GM18858 (cell line): ENCODE results near the gene GATD1.

Source experiments
- ATAC-seq: cut with Tn5 transposase; IDR thresholded peaks from one replicate; pipeline ENCODE4 v1.9.1; 2021; ENCODE audit not compliant: unreplicated experiment

The GATD1 gene

DNA sequence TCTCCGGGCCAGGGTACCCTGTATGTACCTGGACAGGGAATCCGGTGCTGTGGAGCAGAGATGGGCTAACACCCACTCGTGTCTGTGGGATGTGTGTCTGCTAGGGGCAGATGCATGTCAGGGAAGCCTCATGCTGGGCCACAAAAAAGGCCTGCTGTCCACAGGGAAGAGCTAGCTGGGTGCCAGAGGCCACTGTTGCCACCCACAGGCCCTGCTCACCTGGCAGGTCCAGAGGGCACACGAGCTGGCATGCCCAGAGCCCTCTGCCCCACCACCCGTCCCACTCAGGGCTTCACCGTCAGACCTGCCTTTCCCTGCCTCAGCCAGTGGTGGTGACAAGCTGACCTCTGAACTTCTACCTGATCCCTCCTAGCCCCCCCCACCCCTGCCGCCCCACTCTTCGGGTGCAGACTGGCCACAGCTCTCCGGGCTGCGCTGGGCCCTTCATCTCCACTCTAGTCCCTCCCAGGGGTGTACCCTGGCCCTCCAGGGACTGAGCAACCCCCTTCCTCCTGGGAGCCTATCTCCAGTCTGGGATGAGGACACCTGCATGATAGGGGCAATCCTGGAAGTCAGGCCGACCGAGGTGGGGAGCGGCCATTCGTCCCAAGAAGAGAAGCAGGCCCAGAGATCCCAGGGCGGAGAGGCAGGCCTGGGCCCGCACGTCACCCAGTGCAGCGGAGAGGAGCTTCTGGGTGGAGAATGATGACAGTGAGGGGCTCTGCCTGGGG, 19.4 kb upstream of the GATD1 start:
- no peak for ATAC-seq

DNA sequence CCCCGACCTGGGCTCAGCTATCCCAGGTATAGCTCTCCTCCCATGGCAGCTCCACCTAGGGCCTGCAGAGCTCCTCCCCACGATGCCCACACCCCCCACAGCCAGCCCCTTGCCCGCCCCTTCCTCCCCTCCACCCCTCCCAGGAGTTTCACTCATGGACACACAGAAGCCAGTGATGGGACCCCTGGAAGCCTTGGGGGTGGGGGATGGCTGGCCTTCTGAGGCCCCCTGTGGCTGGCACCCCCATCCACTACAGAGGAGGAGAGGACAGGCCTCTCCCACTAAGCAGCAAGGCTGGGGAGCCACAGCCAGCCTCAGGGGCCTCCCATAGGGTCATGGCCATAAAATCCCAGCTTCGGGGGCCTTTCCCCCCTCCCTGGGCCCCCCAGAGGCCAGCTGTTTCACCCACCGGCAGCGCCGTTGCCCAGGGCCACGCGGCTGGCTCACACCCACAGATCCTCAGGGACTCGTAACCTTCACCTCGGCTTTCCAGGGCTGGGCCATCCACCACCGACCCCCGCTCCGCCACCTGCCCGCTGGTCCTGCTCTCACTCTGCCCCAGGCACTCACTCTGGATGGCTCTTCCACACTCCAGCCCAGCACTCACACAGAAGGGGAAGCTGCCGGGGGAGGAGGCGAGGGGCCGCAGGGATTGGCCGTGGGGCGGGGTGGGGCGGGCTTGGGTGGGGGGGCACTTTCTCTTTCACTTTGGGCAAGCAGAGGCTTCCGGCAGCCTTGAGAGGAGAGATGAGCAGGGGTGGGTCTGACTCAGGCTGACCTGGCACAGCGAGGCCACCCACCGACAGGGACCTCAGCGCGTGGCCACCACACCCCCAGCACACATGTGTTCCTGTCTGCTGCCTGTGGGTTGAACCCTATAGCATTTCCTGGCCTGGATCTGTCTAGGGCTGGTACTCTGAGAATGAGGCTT, 18.6 kb upstream of the GATD1 start:
- ATAC-seq, result no peak

DNA sequence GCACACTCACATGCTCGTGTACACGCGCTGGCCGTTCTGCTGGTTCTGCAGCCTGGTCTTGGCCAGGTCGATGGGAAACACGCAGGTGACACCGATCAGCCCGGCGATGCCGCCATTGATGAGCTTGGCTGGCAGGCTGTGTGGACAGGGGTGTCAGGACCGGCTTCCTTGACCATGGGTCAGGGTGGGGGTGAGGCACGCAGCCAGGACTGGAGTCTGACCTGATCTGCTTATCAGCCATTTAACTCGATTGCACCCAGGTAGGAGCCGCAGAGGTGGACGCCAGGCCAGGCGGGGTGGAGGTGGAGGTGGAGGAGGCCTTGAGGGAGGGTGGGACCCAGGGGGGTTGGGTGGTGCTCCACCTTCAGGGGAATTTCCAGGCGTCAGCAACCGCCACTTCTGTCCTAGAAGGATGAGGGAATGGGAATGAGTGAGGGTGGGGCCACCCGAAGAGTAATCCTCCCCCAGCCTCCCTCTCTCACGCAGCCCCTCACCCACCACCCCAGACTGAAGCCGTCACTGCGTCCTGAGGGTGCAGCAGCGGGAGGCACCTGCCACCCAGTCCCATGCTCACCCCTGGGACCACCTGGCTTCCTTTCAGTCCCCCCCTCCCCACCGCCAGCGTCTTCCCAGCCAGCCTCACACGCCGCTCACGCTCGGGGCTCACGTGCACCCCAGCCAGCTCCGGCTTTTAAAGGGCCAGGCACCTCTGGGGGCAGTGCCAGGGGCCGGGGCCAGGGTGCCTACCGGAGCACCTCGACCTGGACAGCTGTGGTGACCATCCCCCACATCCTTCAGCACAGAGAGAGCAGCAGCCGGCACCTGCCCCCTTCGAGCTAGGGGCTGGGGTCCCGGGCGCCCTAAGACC, 17.7 kb upstream of the GATD1 start:
- ATAC-seq, result no peak

DNA sequence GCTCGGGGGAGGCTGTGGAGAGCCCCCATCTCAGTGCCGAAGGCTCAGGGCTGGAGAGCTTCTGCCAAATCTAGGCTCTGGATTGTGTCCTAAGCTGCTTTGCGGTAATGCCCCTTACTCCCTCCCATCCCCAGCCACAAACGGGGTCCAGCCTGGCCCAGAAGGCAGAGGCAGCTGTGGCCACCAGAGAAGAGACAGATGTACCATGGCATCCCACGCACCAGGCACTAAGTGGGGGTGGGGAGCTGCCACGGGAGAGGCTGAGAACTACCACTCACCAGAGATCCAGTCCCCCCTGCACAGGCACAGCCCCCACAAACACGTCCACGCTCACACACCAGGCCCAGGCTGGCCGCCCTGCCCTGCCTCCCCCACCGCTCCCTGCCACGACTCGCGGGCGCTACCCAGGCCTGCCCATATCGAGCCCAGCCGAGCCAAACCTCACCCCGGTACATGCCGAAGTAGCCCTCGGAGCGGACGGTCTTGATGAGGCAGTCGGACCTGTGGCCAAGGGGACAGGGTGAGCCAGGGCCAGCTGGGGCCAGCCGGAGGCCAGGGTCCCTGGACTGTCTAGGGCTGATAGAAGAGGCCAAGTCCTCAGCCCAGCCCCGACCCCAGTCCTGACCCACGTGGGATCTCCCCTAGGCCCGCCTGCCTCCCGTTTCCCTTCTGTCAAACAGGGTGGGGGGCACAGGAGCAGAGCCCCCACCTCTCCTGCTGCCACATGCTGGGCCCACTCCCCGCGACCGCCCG, 16.9 kb upstream of the GATD1 start:
- ATAC-seq, result no peak

DNA sequence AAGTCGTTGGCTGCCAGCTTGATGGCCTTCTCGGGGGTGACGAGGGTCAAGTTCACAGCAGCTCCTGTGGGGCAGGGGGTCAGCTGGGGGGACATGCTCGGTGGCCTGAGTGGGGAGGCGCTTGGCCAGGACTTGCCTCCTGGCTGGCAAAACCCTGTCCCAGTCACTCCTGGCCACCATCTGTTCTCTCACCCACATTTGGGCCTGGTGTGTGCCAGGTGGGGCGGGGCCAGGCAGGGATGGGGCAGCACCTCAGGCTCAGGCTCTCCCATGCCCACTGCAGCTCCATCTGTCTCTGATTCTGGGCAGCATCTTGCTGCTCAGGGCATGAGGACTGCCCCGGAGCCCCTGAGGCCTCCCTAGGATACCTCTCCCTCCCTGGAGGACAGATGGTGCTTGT, 16.3 kb upstream of the GATD1 start:
- no peak for ATAC-seq

DNA sequence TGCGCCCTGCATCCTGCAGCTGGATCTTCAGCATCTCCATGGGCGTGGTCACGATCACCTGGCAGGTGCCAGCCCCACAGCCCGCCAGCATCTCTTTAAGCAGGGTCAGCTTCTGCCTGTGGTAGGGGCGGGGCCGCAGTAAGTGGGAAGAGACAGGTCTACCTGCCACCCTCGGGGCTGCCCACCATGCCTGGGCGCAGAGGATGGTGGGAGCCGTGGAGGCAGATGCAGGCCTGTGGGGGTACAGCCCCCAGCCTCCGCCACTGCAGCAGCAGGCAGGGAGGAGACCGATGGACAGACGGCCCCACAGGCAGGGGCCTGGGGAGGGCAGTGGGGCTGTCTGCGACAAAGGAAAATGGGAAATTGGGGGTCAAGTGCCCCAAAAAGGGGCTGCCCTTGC, 15.6 kb upstream of the GATD1 start:
- no peak for ATAC-seq

DNA sequence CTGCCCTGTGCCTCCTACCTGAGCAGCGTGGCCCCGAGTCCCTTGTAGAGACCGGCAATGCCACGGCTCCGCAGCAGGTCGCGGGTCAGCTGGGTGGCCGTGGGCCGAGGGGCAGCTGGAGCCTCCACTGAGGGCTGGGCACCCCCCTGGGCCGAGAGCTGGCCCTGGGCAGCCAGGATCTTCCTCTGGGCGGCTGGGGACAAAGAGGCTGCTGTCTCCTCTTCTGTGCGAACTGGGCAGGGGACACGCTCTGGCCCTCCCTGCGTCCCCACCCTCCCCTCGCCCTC, 15.2 kb upstream of the GATD1 start:
- ATAC-seq, result no peak

DNA sequence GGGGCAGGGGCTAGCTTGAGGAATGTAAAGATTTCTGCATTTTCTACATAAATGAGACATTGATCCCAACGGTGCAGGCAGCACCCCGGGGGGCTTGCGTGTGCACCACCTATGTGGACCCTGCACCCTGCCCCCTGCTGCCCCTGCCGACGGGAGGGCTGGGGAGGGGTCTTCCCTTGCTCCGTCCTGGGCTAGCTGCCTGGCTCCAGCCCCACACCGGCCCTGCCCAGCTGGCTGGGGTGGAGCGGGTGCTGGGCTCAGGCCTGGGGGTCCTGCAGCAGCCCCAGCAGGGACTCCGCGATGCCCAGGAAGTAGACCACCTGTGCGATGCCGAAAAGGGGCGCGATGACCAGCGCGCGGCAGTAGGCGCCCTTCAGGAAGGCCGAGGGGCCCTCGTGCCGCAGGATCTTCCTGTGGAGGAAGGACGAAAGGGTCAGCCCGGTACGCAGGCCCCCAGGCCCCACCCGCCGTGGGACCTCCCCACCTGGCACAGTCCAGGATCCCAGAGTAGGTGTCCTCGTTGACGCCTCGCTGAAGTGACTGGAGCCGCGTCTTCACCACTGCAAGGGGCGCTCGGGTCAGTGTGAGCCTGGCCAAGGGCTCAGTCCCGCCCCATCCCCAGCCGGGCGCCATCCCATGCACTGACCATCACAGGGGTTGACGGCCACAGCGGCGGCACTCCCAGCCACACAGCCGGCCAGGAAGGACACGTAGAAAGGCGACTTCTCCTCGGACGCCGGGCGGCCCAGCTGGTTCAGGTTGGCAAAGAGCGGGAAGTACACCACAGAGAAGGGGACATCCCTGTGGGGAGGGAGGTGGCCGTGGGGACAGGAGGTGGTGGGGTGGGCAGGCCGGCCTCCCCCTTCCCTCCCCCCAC, 14.6 kb upstream of the GATD1 start:
- ATAC-seq, result no peak

DNA sequence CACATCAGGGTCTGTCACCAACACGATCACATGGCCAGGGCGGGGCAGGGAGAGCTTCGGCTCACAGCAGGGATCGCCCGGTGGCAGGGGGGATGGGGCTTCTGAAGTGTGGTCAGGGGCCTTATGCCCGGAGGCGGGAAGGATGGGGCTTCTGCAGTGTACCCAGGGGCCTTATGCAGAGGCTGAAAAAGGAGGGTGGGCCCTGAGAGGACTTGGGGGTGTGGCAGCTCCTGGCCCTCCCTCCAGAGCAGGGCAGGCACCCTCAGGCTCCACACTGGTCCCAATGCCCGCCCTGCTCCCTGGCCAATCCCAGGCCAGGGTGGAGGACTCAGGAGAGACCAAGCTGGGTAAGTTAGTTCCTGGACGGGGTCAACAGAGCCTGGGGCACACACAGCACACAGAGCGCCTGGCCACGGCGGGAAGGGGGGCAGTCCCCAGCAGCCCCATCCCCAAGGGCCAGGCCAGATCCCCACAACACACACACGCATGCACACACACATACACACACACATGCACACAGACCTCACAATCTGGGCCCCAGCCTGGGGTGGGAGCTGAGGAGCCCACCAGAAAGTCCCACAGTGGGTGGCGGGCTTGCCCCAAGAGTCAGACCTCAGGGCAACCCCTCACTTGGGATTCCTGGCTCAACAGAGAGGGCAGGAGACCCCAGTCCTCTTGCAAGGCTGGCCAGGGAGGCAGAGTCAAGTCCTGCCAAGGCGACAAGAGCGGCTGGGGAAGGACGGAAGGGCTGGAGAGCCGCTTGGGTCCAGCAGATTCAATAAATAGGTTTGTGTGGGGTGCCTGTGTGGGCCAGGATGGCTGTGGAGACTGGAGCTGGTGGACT, 13.7 kb upstream of the GATD1 start:
- ATAC-seq, result no peak

DNA sequence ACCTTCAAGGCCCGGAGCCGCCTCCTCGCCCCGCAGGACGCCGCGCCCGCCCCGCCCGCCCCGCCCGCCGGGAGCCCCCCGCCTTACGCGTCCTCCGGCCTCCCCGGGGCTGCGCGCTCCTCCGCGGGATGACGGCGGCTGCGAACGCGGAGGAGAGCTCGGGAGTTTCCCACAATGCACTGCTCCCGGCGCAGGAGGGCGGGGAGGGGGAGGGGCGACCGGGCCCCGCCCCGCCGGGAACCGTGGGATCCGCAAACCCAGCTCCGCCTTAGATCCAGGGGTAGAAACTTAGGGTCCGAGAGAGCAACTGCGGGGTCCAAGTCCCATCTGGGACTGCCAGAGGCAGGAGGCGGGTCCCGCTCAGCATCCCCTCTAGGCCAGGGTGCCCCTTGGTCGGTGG, 12.7 kb upstream of the GATD1 start, which contains the start of gene CEND1:
Gene CEND1, minus strand, starts transcription at position 148 of the 400 bp plus-strand sequence. CDS start 1,514 bp downstream, outside the sequence.
- ATAC-seq, result no peak

DNA sequence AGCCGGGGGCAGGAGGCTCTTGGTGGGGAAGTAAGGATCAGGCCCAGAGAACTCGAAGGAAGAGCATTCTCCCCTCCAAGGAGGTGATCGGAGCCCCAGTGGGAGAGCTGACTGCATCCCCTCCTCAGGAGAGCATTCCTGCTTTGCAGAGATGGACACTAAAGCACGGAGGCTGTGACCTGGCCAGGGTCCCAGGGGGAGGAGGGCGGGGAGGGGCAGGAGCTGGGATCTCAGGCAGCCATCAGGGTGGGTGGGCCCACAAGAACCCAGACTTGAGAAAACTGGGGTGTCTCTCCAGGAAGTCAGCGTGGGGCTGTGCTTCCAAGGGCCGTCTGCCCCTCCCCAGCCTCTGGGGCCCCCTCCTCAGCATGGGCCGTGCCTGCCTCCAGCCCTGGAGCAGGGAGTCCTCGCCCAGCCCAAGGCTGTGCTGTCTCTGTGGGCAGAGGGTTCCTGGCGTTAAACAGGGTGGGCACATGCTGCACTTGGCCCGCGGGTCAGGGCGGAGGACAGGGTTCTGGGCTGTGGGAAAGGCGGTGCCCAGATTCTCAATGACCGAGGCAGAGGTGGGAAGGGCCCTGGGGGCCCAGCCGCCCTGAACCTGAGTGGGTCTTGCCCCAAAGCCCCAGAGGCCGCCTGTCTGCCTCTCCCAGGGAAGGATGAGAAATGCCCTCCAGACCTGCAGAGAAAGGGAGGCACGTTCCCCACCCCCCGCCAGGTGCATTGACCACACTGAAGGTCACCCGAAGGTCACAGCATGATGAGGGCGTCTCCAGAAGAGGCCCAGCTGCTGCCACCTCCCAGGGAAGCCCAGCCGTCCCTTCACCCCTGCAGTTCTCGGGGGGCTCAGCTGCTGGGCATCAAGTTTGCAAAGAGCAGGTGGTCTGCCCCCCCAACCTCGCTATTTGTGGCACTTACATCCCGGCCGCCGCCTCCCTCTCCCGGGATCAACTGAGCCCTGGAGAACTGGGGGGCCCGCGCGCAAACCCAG, 12.0 kb upstream of the GATD1 start:
- no peak for ATAC-seq

DNA sequence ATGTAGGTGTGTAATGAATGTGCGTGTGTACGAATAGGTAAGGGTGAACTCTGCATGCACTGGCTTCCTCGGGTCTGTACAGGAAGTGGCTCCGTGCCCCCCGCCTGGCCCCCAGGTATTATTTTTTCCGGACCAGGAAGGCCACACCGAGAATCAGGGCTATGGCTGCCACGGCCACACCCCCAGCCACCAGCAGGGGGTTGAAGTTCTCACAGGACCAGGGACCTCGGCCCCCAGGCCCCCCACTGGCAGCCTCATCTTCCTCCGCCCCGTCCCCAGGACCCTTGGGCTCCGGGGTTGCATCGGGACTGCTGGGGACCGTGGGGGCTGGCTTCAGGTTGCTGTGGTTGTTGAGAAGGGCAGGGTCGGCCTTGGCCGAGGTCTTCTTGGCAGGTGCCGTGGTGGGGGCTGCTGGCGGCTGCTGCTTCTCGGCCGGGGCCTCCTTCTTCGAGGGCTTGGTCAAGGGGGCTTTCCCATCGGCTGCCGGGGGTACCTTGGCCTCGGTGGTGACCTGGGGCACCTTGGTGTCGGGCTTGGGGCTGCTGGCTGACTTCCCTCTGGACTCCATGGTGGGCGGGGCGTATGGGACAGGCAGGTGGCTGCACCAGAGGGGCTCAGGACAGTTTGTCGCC, 10.8 kb upstream of the GATD1 start:
- ATAC-seq, result no peak

DNA sequence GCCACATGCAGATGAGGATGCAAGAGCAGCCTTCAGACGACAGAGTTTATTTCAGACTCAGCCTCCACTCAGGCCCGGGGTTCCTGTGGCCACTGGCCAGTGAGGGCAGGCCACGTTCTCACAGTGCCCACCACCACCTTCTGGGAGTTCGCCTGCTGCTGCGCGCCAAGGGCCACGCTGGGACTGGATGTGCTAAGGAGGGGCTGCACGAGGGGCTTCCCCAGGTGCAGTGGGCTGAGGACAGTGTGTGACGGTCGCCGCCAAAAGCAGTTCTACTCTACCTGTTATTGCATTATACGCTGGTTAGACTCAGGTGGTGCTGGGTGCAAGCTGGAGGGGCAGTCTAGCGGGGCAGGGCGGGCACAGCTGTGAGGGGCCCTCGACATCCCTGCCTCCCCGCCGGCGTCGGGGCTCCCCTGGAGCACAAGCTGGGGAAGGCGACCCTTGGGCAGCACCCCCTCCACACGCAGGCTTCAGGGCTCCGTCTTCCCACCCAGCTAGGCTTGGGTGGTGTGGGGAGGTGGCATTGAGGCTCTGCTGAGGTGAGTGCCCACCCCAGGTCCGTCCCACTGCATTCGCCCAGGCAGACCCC, 9.9 kb upstream of the GATD1 start:
- ATAC-seq, result no peak

DNA sequence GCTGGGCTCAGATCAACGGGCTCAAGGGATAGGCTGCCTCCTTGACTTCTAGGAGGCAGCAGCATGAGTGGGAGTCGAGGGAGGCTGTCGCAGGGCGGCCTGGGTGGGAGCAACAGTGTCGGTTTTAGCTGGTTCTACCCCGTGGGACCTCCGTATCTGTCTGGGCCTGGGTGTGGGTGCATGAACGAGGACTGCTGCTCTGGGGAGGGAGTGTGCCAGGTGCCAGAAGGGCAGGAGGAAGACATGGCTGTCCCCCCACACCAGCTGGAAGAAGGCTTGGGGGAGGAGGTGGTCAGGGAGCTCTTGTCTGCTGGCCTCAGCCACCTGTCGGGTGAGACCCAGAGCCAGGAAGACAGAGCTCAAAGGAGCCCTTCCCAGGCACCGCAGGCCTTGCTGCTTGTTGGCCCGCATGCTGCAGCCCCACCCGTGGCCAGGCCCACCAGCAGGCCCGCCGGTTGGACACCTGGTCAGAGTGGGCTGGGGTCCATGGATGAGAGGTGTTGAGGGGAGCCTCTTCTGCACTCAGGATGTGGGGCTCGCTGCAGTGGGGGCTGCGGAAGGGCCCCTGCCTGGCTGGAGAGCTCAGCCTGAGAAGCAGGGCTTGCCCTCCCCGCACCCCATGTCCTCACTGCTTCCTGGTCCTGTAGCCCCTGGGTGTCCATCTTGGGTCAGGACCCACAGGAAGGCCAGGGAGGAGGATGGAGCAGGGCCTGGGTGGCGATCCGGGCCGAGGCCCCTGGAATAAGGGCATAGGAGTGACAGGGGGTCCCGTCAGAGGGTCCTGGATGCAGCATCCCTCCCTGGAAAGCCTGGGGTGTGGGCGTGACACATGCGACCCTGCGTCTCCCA, 9.2 kb upstream of the GATD1 start:
- ATAC-seq, result no peak

DNA sequence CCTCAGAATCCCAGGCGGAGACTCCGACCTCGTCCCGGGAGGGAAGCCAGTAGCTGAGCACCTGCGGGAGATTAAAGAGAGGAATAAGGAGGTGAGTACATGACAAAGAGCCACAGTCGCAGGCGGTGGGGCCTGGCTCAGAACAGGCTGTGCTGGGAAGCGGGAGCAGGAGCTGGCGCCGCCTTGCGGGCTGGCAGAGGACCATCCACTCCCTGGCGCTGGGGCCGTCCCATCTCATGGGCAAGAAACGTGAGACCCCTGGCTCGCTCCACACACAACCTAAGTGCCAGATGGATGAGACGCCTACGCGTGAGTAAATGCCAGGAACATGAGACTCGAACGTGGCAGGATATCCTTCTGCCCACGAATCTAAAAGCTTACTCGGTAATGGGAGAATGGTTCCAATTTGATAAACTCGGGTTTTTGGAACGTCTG, 6.3 kb upstream of the GATD1 start:
- no peak for ATAC-seq
